CMK (cell line): ENCODE data around the gene OTOS.

Source experiments
- DNase-seq: peaks from one replicate; pipeline ENCODE4 v3.0.0-alpha.2; 2010; ENCODE audit warnings: low read depth

Gene OTOS

DNA sequence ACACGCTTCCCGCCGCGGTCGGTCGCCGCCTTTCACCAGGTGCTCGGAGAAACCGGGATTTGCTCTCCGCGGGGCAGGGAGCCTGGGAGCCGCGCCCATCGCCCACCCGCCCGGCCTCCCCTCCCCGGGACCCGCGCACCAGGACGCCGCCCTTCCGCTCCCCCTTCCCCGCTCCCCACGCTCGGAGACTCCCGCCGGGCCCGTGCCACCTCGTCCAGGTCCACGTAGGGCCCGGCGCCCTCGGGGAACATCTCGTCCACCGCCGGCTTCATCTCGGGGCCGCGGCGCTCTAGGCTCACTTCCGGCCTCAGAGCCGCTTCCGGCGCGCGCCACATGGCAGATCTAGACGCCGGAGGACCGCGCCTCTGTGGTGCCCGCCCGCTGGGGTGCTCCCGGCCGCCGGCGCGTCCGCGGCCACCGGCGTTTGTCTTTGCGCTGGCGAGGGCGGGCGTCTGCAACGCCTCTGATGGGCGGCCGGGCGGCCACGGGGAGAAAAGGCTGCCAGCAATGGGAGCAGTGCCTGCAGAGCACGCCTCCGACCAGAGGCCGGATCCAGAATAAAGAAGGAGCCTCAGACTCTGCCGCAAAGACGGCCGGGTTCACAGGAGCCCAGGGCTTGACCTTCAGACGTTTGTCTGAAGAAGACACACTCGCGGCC is 4.3 kb downstream of the OTOS start, which contains the start of gene COPS9:
TSS of gene COPS9 (minus strand) at position 293 of the 658 bp plus-strand sequence. CDS start at position 272, 21 bp downstream.
- DNase-seq = peak; percentile 64

DNA sequence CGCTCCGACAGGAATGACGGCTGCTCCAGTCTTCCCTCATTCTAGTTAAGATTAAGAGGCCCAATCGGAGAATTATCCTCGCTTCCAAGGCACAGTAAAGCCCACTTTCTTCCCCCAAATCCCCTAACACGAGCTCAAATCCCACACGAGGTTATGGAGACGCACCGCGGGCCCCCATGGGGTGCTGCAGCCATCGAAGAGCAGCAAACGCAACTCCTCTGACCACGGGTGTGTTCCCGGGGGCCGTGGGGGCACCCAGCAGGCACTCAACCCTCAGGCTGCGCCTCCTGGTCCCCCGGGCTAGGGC is 4.8 kb downstream of the OTOS start:
- DNase-seq = no peak

DNA sequence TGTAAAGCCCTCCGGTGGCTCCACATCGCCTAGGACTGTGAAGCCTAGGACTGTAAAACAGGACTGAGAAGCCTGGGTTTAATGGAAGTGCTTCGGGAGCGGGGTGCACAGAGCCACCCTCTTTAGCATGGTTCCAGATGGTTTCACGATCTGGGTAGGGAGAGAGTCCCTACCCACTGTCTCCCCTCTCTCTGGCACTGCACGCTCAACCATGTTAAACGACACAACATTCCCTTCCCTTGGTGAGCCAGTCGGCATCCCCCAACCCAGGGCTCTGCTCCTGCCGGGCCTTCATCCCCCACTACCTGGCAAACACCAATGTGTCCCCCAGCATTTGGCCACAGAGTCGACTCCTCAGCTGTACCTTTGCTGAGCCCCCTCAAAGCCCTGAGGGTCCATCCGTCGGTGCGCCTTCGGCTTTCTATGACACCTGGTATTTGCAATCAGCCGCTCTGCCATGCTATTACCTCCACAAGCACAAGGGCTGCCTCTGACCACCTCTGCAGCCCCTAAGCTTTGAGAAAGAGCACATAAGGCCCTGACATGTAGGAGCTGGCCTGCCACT is 5.4 kb downstream of the OTOS start:
- no peak for DNase-seq

DNA sequence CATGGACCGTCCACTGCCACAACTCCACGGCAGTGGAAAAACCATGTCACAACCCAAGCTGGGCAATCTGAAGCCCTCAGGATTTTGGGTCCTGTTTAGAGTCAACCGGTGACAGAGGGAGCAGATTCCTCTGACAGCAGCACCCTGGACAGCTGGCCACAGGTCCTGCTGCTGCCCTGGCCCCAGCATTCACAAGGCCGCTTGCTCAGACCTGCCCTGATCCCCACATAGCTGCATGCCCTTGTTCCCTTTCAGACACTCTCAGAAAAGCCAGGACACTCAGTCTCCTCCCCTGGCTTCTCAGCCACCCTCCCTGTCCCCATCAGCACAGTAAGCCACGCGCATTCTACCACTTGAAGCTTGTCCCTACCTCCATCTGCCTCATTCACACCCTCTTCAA is 6.0 kb downstream of the OTOS start:
- no peak for DNase-seq

DNA sequence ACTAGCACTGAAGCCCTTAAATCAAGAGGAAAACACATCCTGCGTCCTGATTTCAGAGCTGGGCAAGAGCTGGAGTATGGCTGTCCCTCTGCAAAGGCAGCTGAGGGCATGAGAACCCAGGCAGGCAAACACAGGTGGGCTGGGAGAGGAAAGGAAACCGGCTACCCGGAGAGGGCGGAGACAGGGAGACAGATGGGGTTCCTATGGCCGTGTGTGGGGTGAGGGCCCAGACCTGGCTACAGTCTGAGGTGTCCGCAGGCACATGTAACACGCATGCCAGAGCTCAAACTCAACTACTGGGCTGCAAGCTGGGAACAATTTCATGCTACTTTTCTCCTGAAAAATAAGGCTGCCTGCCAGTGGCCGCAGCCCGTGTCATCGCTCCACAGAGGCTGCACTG is 7.1 kb downstream of the OTOS start:
- DNase-seq = no peak

DNA sequence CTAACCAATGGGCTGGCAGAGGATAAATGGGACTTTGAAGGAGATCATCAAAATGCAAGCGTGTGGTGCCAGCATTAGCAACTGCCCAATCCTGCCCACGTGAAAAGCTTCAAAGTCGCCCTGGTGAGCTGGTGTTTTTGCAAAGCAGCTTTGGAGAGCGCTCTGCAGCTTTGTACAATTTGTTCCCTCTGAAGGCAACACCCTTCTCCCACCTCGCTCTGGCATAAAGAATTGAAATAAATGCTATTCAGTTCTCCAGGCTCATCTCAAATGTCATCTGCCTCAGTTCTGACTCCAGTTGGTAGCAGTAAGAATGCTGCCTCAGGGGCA is 7.8 kb downstream of the OTOS start:
- DNase-seq = no peak

DNA sequence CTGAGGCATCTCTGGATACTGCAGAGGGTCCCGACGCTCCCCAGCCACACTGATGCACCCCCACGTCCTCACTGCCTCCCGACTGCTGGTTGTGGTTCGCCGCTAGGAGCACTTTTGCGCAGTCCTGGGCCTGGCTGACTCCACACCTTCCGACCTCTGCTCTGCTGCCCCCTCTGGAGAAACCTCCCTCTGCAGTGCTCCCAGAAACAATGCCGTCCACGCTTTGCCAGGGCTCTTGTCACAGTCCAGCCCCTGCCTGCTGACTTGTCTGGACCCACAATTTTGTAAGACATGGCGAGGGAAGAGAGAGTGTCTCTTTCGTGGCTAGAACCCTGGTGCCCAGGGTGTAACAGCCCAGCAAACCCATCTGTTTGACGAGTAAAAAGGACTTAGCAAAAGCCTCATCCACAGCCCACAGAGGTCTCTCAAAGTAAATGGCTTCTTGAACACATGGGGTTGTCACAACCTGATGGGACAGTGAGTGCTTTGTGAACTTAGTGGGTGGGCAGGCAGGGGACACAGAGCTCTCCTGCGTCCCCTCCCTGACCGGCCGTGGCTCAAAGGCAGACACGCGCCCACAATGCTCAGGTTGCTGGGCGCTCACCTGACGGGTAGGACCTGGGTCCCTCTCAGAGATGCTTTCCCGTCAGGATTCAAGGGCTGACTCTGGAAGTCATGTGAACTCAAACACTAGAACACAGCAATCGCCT is 8.4 kb downstream of the OTOS start:
- DNase-seq = no peak

DNA sequence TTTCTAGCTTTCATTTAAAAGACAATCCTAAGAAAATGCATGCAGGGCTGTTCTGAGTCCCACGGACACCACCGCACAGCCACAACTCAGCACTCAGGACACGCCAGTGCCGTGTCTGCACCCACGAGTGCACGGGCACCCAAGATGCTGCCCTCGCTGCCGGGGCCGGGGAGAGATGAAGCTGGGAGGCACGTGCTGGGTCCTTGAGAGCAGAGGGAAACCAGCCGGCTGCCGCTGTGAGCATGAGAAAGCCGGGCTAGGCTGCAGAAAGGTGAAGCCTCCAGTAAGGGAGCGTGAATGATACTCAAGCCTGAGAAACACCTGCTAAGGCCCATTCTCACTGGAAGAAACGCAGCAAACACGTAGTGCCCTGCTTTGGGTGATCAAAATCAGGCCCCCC is 9.2 kb downstream of the OTOS start:
- DNase-seq = no peak

DNA sequence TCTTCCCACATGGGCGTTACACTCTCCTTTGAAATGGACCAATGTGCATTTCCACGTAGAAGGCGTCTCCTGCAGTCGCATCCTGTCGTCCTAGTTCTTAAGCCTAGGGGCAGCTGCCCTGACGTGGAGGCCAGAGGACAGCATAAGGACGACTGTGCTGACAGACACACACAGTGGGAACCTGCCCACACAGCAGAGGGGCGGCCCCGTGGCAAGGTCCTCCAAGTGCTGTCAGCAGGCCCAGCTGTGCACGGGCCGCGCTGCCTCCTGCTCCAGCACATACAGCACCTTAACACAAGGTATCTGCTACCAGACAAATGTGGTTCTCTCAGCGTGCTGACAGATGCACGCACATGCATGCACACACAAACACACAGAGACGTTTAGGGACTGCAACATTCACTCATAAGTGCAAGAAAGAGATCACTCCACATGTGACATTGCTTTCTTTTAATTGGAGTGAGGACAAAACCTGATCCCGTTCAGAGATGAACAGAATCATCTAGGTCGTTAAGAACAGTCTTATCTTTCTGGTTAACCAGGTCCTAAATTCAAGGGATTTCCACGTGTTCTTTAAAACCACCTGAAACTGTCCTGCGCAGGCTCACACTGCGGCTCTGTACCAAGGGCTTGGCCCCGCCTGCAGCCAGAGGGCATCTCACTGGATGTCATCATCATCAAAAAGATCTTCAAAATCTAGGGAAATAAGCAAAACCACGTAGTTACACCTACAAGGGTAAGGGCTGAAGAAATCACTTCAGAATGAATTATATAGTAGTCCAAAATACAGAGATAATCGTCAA is 9.9 kb downstream of the OTOS start:
- no peak for DNase-seq

DNA sequence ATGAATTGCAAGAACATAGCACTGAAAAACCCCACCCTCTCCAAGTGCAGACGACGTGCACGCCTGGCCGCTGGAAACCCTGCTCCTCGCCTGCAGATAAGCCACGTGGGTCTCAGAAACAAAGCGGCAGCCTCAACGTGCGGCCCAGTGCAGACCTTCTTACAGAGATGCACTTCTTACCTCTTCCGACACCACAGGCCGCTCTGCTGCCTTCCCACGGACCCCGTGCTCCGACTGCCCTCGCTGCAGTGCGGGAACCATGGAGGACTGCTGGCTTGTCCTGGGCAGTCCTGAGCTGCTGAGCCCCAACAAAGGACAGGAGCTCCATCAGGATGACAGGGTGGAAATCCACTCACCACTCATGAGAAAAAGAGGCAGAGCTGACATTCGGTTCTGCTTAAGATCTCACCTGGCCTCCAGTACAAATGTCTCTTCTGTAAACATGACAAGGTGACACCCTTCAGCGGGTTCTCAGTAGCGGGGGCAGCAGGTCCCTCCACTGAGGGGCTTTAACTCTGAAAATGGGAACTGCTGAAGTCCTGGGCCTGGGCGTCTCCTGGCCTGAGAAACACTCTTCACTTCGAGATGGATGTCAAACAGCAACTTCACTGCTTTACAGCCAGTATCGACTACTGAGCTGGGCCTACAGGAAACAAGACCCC is 10.6 kb downstream of the OTOS start:
- DNase-seq = no peak

DNA sequence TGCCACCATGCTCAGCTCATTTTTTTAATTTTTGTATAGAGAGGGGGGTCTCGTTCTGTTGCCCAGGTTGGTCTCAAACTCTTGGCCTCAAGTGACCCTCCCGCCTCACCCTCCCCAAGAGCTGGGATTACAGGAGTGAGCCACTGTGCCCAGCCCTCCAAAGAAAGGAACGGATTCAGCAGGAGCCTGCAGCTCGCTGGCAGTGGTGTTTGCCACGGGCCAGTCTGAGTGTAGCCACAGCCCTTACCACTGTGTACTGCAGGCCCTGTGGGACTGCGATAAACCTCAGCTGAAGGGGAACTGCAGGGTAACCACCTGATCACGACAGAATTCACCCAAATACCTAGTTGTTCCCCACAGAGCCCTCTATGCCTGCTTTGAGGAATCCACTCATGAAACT is 11.1 kb downstream of the OTOS start:
- DNase-seq = no peak

DNA sequence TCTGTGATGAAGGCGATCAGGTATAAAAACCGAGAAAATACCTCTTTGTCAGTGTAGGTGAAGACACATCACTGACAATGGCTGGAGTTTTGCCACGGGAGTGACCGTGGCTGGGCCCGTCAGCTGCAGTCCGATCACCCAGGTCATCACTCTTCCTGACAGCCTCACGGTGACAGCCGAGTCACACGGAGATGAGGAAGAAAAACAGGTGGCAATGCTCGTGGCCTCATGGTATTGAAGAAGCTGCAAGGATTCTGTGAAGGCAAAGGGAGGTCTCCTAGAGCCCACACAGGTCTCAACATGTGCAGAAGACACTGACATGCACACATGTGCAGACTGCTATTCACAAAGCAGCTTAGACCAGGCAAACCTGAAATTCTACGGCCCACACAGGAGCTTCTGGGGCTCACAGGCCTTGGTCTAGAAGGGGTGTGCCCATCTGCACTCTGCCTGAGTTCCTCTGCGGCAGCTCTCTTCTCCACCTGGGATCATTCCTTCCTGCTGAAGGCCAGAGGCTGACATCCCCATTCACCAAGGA is 11.8 kb downstream of the OTOS start:
- DNase-seq = no peak

DNA sequence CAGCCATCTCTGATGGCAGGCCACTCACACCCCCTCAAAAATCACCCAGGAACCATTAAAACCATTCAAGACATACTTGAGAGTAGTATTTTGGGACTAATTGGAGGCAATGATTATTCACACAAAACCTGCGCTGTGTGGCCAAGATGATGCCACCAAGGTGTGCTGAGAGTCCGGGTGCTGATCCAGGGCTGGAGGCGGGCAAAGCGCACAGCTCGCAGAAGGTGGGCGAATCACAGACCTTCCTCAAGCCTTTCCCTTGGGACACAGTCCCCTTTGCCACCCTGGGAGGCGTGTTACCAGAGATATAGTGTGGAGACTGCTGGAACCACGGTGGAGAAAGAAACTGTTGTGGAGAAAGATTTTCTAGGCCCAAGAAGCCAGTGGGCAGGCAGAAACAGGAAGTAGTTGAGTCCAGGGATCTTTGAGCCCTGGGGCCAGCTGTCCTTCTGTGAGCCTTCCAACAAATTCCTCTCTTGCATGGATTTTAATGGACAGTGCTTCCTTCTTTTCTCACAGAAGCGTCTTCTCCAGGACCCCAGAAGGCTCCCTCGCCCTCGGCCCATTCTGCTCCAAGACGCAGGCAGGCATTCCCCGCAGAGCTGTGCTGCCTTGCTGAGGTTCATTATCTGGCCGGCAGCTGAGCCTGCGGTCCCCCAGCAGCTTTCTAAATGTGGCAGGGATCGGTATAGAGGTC is 12.4 kb downstream of the OTOS start:
- DNase-seq = no peak

DNA sequence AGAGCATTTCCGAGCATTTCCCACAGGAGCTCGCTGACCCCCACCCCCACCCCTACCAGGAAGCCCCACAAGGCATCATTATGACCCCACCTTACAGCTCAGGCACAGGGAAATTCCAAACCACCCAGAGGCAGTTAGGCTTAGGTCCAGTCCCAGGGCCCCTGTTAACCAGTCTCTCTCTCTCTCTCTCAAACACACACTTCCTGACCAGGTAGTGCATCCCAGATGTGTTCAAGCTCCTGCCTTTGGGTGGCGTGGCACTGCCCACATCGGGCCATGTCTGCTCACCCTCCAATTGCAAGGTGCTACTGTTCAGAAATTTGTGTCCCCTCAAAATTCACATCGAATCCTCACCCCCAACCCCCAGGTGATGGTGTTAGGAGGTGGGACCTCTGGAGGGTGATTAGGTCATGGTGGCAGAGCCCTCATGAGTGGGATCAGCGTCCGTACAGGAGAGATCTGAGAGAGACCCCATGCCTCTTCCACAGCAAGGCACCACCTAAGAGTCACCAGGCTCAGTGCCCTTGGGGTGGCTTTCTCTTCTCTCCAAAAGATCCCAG is 13.2 kb downstream of the OTOS start:
- DNase-seq = no peak

DNA sequence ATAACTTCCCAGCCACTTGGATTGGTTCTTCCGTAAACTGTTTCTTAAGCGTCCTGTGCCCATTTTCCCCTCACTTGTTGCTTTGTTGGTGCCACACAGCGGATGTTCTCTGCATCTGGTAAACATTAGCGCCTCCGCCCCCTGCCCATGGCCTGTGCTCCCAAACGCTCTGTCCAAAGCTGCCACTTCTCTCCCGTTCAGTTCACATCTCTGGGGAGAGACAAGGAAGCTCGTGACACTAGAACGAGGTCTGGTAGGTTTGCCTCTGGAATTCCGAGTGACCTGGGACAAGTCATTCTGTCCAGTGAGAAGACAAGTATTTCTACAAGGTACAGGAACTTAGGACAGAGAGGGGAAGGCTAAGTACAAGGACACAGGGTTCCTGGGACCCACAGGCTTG is 13.7 kb downstream of the OTOS start:
- DNase-seq = no peak

DNA sequence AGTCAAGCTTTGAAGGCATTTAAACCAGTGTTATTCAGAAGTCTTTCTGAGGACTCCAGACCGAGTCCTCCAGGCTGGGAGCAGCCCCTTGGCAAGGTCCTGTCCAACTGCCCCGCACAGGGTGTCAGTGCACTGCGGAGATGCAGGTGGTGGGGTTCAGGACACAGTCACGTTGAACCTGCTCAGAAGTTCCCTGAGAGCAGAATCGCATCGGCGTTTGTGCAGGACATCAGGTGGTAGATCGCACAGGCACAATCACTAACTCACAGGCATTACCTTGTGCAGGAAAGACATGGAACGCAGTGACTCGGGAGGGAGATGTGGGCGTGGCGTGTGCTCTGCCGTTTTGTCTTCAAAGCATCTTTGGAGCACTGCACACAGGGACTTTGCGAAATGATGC is 14.7 kb downstream of the OTOS start:
- DNase-seq = no peak

DNA sequence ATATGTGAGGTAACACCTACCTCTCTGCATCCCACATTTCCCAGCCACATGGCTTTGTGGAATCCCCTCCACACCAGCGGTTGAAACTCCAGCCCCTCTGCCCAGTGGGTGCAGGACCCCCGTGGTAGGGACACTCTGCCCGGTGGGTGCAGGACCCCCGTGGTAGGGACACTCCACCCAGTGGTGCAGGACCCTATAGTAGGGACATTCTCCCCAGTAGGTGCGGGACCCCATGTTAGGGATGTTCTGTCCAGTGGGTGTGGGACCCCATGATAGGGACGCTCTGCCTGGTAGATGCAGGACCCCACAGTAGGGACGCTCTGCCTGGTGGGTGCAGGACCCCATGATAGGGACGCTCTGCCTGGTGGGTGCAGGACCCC is 15.8 kb downstream of the OTOS start:
- no peak for DNase-seq

DNA sequence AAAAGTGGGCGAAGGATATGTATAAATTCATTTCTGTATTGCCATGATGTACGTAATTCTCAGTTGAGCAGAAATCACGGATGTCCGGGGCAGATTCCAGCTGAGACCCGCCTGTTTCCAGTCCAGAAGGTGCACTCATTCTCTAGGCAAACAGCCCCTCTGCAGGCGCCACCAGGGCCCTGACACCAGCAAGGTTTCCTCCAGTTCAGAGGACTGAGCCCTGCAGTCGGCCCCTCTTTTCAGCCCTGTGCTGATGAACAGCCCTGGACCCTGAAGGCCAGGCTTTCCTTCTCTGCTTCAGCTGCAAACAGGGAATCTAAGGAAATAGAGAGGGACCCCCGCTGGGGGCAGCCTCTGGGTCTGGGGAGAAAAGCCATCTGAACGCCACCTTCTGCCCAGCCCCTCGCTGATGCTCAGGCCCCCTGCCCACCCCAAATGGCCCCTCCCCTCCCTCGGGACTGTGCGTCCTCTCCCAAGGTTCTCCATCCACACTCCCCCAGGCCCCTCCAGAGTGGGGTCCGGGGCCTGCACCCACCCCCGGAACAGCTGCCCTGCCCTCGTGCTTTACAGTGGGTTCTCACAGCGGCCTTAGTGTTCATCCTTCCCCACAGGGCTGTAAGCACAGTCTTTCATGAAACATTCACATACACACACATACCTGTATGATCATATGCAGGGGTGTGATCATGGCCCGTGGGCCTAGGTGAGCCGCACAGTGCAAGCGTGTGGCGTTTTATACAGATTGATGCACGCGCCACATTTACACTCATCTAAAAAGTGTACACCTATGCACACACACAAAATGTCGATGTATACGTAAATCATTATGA is 16.4 kb downstream of the OTOS start:
- DNase-seq = no peak

DNA sequence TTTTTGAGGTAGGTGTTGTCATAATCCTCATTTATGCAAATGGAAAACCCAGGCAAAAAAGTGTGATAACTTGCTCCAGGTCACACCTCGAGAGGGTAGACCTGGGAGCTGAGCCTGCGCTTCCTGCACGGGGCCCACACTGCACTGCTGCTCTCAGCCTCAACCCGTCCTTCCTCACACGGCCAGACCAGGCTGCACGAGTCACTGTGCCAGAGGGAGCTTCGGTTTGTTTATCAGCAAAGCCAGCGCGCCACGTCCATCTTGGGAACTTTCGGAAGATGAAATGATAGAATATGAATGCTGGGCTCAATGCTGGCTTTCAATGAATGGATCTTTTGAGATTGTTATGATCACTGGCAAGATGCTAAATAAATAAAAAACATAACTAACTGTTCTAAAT is 18.8 kb downstream of the OTOS start:
- DNase-seq = no peak

DNA sequence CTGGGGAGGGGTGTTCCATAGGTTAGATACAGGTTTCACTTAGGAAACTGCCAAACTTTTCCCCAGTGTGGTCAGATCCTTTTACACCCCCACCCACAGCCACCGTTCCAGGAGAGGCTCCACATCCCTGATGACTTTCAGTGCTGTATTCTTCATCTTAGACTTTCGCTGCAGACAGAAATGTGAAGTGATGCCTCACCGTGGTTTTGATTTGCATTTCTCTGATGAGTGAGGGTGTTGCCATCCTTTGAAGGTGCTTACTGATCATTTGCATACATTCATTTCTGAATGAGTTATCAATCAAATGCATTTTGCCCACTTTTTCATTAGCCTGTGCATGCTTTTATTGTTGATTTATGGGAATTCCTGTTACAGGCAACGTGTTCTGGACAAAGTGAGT is 19.3 kb downstream of the OTOS start:
- no peak for DNase-seq

DNA sequence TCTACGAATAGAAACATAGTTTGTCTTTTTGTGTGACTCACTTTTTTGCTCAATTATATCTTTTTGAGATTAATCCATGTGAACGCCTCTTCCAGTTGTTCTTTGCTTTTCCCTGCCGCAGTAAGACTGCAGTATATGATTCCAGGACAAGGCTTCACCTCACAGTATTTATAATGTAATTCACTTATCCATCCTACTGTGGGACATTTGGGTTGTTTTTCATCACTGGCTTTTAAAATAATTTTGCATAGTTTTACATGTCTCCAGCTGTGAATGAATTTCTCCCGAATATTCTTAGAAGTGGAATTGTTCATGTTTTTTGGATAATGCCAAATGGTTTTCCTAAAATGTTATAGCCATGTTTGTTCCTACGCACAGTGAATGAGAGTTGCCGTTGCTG is 26.2 kb downstream of the OTOS start:
- no peak for DNase-seq
